Right lobe of liver (tissue), 5 donors: Measurements from ENCODE around the gene ARL9. TPM values are rescaled to one million over a fixed set of nuclear protein-coding genes. Genes with fewer than 3 reads are reported as not detected.

ENCODE experiments used
- total RNA-seq, 6 experiments: library from RNA; depleted of rRNA in 2 of 6; stranded (reverse); fragments of >200 nt in 2 of 6; fragmentation: NEBNext Ultra II Directional in 3 of 6; extraction: Animal tissue kit (Norgen Biotek cat#: 25700) in 3 of 6; gene quantifications; one replicate each; pipeline versions ENCODE4 v1.1.0 to v1.2.4, GENCODE V29; 2016 to 2023
- donor health status: DM: no; HTN: no; CAD: no.
- donor health status: DM: no; HTN: no; CAD: no.
- donor health status: DM: no; HTN: yes; CAD: no.
- donor health status: DM: no; HTN: yes; CAD: no.

Gene ARL9
- total RNA-seq, 6 experiments from 2014 or later = 0.19 TPM; not detected in 5

Other genes starting within 250 kb of the ARL9 start
- 10 to 100 TPM in 1 of 6 experiments, 1 to 10 TPM in 5; 4.8 to 10.1 (median 5.5) TPM for gene AASDH, start 118.3 kb upstream of the ARL9 start, total RNA-seq
- 1 to 10 TPM; 4.4 to 8.5 (median 7.1) TPM for gene PPAT, start 70.2 kb upstream of the ARL9 start, total RNA-seq
- 10 to 100 TPM; 39.8 to 77.5 (median 54.2) TPM for gene PAICS, start 69.5 kb upstream of the ARL9 start, total RNA-seq
- 10 to 100 TPM; 41.3 to 54.8 (median 46.6) TPM for gene SRP72, start 38.2 kb upstream of the ARL9 start, total RNA-seq
- gene HOPX, start 175.5 kb downstream of the ARL9 start, total RNA-seq = under 1 TPM in 3 of 6 experiments, not detected in 3; 0.27 to 0.80 (median 0.42) TPM